Measurements from ENCODE around the gene RASA2.
"Not testable (repeated sequence)": the region's sequence is repeated elsewhere in the genome, so short reads cannot be mapped to it uniquely, and the experiment has no call there.

Gene RASA2

DNA sequence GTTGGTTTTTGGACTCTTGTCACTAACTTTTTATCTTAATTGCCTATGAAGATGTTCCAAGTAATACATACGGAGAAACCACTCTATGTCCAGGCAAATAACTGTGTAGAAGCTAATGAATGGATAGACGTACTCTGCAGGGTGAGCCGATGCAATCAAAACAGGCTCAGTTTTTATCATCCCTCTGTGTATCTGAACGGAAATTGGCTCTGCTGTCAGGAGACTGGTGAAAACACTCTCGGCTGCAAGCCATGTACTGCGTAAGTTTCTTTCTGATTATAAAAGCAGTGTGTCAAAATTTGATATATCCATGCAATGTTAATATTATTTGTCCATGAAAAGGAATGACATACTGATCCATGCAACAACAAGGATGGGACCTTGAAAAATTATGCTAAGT is 121.6 kb downstream of the RASA2 start:
- no peak for DNase-seq
- intact Hi-C loops (cut with DNase I) = no loop called here

DNA sequence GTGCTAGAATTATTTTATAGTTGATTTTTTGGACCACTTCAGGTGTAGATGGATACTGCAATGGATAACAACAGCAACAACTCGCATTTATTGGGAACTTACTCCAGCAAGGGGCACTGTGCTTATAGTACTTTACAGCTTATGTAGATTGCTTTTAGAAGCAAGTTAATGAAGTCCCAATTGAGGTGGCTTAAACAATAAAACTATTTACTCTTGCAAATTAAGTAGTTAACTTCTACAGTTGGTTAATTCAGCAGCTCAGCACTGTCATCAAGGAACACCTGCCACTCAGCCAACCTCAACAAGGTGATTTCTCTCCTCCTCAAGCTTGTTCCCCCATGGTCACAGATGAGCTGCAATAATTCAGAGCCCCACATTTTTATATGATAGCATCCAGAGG is 124.1 kb downstream of the RASA2 start:
- intact Hi-C loops (cut with DNase I) = no loop called here
- no peak for DNase-seq

DNA sequence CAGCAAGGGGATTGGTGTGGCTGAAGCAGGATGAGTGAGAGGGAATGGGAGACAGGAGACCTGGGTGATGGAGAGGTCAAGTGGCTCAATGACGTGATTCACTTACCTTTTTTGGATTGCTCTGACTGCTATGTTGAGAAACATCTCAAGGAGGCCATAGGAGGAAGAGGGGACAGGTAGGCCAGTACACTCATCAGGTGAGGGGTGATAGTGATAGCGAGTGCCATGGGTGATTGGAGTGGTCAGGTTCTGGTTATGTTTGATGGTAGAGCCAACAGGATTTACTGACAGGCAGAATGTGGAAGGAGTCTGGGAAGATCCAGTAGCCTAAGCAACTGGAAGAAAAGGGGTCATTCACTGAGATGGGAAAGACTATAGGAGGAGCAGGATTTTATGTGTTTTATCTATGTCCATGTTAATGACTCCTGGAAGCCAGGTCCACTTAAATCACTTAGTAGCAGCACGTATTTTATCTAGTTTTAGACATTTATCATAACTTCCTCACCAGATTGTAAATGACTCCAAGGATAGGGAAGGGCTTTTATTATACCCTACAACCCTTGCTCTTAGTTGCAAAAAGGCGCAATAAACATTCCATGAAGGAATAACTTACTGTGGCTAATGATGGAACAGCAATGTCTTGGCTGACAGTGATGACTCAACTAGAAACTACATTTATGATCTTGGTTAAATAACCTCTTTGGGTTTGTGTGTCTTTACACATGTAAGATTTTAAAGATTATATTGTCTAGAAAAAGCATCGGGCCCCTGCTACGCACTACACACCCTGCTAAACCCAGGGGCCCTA is 131.5 kb downstream of the RASA2 start:
- no peak for DNase-seq
- intact Hi-C loops (cut with DNase I) = no loop called here

DNA sequence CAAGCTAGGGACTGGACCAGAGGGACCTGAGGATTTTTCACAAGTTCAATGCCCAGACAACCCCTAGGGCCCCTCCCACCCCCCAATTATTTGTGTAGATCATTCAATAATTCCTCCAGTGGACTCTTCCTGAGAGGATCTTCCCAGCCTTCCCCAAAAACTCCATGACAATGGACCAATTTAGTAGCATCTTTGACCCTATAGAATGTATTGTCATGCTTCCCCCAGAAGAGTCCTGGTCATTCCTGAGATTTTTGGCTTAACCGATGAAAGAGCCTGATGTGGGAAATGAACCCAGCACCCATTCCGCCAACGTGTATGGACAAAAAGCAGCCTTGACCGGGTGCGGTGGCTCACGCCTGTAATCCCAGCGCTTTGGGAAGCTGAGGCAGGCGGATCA is 132.1 kb downstream of the RASA2 start:
- no peak for DNase-seq
- intact Hi-C loops (cut with DNase I) = no loop called here

DNA sequence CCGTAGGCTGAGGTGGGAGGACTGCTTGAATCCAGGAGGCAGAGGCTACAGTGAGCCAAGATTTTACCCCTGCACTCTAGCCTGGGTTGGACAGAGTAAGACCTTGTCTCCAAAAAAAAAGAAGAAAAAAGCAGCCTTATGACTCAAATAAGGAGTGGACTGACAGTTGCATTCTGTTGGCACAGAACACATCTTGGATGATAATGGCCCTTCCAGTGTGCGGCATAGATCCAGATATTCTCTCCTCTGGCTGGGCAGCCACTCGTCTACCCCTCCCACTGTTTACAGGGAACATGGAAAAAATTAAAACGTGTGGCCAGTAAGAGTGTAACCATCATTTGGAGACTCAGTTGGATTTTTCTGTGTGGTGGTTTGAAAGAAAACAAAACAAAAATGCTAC is 132.6 kb downstream of the RASA2 start:
- intact Hi-C loops (cut with DNase I) = no loop called here
- DNase-seq = no peak

DNA sequence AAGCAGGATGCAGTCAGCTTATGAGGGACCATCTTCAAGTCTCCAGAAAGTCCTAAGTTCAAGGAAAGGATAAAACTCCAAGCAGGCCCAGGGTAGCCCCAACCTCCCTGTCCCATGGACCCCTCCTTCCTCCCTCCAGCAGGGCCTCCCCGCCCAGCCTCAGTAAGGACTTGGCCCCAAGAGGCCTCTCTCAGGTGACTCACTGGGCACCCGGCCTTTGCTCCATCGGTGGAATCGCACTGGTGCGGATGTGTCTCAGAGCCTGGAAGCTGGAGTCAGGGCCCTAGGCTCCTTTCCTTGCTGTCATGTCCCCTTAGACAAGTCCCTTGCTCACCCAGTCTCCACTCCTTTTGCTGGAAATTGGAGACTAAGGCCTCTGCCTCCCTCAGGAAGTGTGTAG is 136.9 kb downstream of the RASA2 start:
- intact Hi-C loops (cut with DNase I) = no loop called here
- no peak for DNase-seq

DNA sequence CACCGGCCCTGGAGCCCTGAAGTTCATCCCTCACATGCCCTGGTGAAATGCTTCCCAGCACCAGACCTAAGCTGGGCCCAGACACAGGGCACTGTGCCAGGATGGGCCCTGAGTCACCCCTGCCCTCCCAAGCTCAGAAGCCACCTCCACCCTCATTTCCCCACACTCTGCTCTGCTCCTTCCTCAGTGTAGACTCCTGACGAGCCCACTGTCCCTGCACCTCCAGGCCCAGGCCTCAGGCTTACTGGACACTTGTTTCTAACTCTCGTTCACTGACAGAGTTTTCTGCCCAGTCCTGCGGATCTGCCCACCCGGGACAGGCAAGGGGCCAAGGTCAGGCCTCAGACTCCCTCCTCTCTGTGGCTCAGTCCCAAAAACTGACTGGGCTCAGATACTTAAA is 138.7 kb downstream of the RASA2 start:
- DNase-seq = no peak
- intact Hi-C loops (cut with DNase I) = no loop called here

DNA sequence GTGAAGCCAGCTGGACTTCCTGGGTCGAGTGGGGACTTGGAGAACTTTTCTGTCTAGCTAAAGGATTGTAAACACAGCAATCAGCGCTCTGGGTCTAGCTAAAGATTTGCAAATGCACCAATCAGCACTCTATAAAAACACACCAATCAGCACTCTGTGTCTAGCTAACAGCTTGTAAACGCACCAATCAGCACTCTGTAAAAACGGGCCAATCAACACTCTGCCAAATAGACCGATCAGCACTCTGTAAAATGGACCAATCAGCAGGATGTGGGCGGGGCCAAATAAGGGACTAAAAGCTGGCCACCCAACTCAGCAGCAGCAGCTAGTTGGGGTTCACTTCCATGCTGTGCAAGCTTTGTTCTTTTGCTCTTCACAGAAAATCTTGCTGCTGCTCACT is 141.5 kb downstream of the RASA2 start:
- intact Hi-C loops (cut with DNase I); DNase-seq: not testable (repeated sequence)

DNA sequence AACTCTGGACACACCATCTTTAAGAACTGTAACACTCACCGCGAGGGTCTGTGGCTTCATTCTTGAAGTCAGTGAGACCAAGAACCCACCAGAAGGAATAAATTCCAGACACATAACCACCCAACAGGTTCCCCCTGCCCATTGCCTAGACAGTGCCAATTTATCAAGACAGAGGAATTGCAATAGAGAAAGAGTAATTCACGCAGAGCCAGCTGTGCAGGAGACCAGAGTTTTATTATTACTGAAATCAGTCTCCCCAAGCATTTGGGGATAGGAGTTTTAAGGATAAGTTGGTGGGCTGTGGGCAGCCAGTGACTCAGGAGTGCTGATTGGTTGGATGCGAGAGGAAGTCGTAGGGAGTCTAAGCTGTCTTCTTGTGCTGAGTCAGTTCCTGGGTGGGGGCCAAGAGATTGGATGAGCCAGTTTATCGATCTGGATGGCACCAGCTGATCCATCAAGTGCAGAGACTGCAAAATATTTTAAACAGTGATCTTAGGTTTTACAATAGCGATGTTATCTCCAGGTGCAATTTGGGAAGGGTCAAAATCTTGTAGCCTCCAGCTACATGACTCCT is 142.1 kb downstream of the RASA2 start:
- intact Hi-C loops (cut with DNase I); DNase-seq: not testable (repeated sequence)

DNA sequence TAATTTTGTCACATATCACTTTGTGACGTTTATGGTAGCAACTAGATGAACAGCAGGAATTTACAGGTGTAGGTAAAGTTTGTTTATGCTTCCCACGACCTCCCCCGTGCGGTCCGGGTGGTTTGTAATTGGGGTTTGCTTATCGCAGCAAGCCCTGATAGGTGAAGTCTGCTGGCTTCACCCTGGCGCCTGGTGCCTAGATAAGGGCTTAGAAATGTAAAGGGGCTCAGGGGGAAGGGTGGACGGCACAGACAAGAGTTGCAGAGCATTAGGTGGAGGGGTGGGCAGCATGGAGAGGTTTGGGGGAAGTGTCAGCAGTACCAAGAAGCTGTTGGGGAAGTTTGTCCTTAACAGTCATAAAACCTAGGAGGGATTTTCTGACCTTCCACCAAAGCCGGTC is 143.1 kb downstream of the RASA2 start:
- no peak for DNase-seq
- intact Hi-C loops (cut with DNase I) = no loop called here

DNA sequence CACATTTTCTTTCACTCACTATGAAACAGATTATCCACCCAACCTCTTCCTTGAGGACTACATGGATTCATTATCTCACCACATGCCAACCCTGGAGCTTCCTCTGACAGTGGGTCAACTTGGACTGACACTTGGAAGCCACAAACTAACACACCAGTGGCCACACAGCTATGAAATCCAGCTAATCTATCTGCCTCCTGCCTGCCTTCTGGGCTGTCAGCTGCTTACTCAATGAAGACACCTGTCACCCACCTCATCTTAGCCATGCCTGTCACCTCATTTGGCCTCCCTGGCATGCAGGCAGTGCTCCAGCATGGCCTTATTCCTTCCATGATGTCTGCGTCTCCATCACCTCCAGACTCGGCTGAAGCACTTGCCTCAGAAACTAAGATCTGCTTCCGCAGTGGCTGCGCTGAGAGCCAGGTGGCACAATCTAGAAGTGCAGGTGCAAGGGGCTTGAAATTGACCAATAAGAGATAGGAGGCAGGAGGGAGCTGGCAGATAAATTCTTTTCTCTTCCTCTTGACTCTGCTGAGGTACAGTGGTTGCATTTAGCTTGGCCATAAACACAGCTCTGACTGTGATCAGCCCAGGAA is 146.1 kb downstream of the RASA2 start:
- no peak for DNase-seq
- intact Hi-C loops (cut with DNase I) = no loop called here

DNA sequence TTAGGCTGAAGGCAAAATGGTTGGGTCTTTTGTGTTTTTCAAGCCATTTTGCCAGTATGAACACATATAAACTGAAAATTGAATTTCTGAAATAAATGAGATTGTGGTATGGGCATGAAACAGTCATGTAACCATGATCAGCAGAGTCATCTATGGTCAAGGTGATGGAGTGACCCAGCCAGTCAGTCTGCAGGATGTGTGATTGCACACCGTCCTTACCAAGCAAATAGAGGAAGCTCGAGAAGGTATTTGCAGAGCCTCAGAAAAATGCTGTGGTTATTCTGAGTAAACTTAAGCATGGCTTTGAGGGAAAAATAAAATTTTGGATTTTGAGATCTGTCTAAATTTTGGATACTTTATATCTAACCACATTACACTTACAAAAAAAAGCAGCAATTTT is 155.4 kb downstream of the RASA2 start:
- intact Hi-C loops (cut with DNase I) = no loop called here
- no peak for DNase-seq

DNA sequence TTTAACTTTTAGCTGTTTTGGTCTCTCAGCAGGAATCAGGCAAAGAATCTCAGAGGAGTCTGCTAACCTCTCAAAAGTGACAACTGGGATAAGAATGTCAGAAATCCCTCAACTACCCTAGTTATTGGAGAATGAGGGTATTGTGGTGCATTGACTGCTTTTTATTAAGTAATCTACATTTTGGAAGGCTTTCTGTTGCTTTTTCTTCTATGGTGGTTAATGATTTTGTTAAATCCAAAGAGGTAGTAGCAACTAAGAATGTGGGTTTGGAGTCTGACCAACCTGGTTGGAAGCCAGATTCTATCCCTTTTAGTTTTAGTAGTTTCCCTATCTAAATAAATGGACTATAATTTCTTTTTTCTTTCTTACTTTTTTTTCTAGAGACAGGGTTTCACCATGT is 156.6 kb downstream of the RASA2 start:
- no peak for DNase-seq
- intact Hi-C loops (cut with DNase I) = no loop called here

DNA sequence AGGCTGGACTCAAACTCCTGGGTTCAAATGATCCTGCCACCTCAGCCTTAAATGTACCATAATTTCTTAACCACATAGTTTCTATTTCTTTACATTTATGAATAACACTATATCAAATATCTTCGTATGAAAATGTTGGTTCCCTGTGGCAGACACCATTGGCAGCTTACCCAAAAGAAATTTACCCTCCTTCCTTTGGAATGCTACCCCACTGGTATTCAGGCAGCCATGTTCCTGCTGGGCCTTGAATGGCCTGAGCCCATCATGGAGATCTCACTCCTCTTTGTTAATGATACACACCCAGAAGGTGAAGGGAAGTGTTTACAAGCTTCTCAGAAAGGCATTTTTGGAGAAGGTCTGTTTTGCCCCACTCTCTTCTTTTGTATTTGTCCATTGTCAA is 157.0 kb downstream of the RASA2 start:
- intact Hi-C loops (cut with DNase I) = no loop called here
- no peak for DNase-seq

DNA sequence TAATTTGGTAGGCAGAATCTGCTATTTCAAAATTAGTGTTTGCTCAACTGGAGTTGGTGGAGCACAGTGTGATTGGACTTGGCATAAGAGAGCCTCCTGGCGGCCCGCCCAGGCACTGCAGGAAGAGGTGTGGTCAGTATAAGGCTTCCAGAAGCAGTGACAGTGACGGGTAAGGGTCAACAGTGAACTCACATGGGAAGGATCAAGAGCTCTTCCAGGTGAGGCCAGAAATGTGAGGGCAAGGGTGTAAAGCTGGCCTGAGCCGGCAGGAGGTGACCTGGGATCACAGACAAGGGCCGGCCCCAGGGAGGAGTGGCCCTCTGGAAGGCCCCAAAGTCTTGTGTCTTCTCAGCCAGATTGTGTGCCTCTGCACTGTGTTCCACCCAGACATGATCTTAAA is 158.1 kb downstream of the RASA2 start:
- DNase-seq = peak in 41 of 42 donors; percentile 25 to 83 (median 63)
- intact Hi-C loops (cut with DNase I) = no loop called here

DNA sequence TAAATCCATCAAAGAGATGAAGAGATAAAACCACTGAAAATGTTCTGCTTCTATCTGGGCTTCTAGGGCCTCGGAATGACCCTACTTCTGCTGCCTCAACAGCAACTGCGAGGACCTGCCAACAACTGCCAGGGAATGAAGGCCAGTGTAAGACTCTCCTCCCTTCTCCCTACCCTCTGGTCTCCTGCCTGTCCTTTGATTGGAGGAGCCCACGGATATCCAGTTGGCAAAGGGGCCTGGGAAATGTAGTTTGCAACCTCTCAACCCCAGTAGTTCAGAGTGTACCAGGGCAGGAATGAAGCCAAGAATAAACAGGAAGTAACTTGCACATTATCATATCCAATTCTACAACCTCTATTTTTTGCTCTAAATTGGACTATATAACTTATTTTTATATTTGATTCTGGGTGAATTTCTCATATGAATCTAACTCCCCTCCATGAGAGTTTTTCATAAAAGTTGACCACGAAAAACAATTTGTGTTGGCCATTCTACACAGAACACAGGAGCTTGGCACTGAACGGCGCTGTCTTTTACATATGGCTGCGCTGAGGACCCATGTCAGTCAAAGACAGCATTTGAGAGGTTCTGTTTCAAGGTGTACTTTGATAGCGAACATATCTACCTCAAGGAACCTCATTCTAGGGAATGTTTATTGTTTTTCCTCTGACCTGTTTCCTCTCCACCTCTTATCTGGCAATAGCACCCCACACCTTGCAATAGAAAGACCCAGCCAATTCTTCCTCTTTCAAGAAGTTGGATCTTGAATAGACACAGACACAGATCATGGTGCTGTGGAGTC is 160.1 kb downstream of the RASA2 start:
- DNase-seq = peak in 13 of 42 donors; percentile 3 to 56 (median 27)
- intact Hi-C loops (cut with DNase I) = no loop called here

DNA sequence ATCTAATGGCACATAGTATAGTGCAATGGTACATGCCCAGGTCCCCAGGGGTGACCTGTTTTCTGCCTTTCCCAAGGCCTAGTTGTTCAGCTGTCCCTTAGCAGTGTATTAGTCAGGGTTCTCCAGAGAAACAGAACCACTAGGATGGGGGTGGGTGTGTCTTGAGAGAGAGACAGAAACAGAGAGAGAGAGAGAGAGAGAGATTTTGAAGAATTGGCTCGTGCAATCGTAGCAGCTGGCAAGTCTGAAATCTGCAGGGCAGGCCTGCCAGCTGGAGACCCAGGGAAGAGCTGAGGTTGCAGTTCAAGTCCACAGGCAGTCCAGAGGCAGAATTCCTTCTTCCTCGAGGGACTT is 160.7 kb downstream of the RASA2 start:
- intact Hi-C loops (cut with DNase I) = no loop called here
- DNase-seq = no peak

DNA sequence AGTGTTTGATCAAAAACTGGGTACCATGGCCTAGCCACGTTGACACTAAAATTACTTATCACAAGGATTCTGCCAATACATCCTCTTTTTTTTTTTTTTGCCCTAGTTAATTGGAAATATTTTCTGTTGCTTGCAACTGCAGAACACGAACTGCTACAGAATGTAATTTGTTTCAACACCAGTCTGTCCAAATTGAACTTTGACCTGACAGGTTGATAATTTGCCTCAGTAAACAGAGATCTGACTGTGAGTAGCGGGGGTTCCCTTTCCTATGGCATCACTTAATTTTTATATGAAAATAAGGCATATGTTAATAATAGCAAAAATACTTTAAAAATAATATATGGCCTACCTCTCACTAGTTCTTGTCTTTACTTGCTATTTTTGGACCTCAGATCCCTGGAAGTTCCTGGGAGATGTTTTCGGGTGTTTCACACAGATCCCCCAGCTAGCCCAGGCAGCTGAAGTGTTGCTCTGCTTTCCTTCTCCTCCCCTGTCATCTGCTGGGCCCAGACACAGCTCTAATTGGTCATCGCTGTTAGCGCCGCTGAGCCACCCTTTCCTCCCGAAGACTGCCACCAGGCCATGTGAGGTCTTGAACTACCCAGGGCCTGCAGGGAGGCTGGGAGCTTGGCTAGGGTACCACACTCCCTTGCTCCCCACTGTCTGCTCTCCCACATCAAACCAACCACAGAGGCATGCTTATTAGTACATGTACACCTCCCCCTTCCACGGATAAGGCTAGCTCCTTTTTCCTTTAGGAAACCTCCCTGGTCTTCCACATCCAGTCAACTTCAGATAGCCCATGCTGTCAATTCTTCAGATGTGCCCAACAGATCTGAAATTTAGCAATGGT is 161.5 kb downstream of the RASA2 start:
- intact Hi-C loops (cut with DNase I) = no loop called here
- no peak for DNase-seq

DNA sequence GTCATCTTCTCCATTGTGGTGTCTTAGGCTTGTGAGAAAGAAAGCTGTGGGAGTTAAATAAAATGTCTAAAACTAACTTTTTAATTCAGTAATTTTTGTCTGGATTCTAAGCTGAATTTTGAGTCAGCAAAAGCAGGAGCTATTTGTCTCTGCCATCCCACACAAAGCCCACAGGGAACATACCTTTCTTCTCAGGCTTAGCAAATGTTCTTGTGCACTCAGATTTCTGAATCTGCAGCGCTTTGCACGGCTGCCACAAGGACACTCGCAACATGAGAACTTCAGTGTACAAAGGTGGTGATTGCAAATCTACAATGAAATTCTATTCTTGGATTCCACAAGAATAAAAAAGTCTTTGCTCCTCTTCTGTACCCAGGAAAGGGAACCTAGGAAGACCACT is 163.0 kb downstream of the RASA2 start:
- intact Hi-C loops (cut with DNase I) = no loop called here
- peak in 27 of 42 donors; percentile 6 to 76 (median 44) for DNase-seq

Measured in head of caudate nucleus (tissue), 42 donors.